Keratinocyte (primary cell): ENCODE data around the gene TNC.

Experiments used
- CTCF ChIP-seq, 3 experiments: IDR thresholded peaks in 1 of 3; conservative IDR thresholded peaks in 1 of 3; optimal IDR thresholded peaks in 1 of 3; 2 replicates in 2 of 3; 3 replicates in 1 of 3; pipeline versions ENCODE3 to v1.5.1; 2011; ENCODE audit warnings: low read length in 3 of 3, mild to moderate bottlenecking in 3 of 3, moderate library complexity in 2 of 3, control low read depth in 1 of 3, inconsistent platforms in 1 of 3; ENCODE audit not compliant: insufficient read depth in 2 of 3; ENCODE audit errors: extremely low read depth in 1 of 3
- EZH2 ChIP-seq: IDR thresholded peaks from one replicate; pipeline ENCODE4 v1.6.1; 2012; ENCODE audit warnings: inconsistent platforms, mild to moderate bottlenecking, low read length, moderate library complexity

GRCh38 chr9:115126404-115126803 is 8.4 kb upstream of the TNC start:
- TF ChIP-seq CTCF (optimal IDR thresholded peaks at IDR 0.05 in 1 of 3, IDR thresholded peaks at IDR 0.05 in 1 of 3, conservative IDR thresholded peaks at IDR 0.05 in 1 of 3; ENCODE audit: extremely low read depth in 1 of 3, insufficient read depth in 2 of 3, low read length in 3 of 3): no peak
- TF ChIP-seq EZH2: no peak
